Effector memory CD4-positive, alpha-beta T cell (primary cell): ENCODE results near the gene AKTIP.
A peak's percentile ranks its signal among the peaks of the same experiment; 100 is the strongest.
"Not testable (repeated sequence)": the region's sequence is repeated elsewhere in the genome, so short reads cannot be mapped to it uniquely, and the experiment has no call there.

ENCODE experiments used
- DNase-seq, 3 donors: peaks; one replicate each; pipeline ENCODE4 v3.0.0-alpha.2; 2020
- H3K27ac ChIP-seq: 2 replicates; pipeline ENCODE4 v1.7.0; 2013; ENCODE audit warnings: mild to moderate bottlenecking, low read length, moderate library complexity; ENCODE audit not compliant: insufficient read depth, poor library complexity, severe bottlenecking
- H3K27me3 ChIP-seq: replicated peaks from 2 replicates; pipeline ENCODE4 v1.7.0; 2013; ENCODE audit warnings: mild to moderate bottlenecking, low read length; ENCODE audit not compliant: insufficient read depth, control insufficient read depth, poor library complexity, severe bottlenecking
- H3K36me3 ChIP-seq: 2 replicates; pipeline ENCODE4 v1.7.0; 2013; ENCODE audit warnings: mild to moderate bottlenecking, low read length, moderate library complexity; ENCODE audit not compliant: control insufficient read depth, insufficient read depth
- H3K4me1 ChIP-seq: 2 replicates; pipeline ENCODE4 v1.7.0; 2013; ENCODE audit warnings: low read length, mild to moderate bottlenecking; ENCODE audit not compliant: control insufficient read depth, insufficient read depth, poor library complexity, severe bottlenecking
- H3K4me3 ChIP-seq: 2 replicates; pipeline ENCODE4 v1.7.0; 2013; ENCODE audit warnings: low read length, low read depth, mild to moderate bottlenecking; ENCODE audit not compliant: insufficient read depth, poor library complexity, severe bottlenecking
- H3K9me3 ChIP-seq: 2 replicates; pipeline ENCODE4 v1.7.0; 2013; ENCODE audit warnings: mild to moderate bottlenecking, low read length, moderate library complexity; ENCODE audit not compliant: control insufficient read depth

The AKTIP gene

GRCh38 chr16:53517851-53518250 is 14.8 kb upstream of the AKTIP start:
- no peak for DNase-seq
- Histone ChIP-seq H3K4me3 (peak overlapping the region; percentile 38), H3K4me1 (peaks cover 28% of the 10 kb centered on the region), H3K36me3 (no peaks in the 10 kb centered on the region), H3K27me3 (no peaks in the 10 kb centered on the region), H3K9me3 (no peaks in the 10 kb centered on the region), H3K27ac (no peak overlapping the region)

GRCh38 chr16:53515811-53516210 is 12.8 kb upstream of the AKTIP start:
- H3K36me3 ChIP-seq = no peaks in the 10 kb centered on the region
- no peak overlapping the region for H3K27ac ChIP-seq
- DNase-seq = no peak
- no peaks in the 10 kb centered on the region for H3K9me3 ChIP-seq
- peaks cover 30% of the 10 kb centered on the region for H3K4me1 ChIP-seq
- H3K27me3 ChIP-seq = no peaks in the 10 kb centered on the region
- H3K4me3 ChIP-seq = no peak overlapping the region

- Histone ChIP-seq H3K27ac (no peak overlapping the region), H3K36me3 (no peaks in the 10 kb centered on the region), H3K9me3 (no peaks in the 10 kb centered on the region), H3K4me3 (no peak overlapping the region), H3K27me3 (no peaks in the 10 kb centered on the region), H3K4me1 (peaks cover 35% of the 10 kb centered on the region)
- no peak for DNase-seq
These were observed 12.2 kb upstream of the AKTIP start for GRCh38 chr16:53515259-53515658.

GRCh38 chr16:53512795-53513194 is 9.8 kb upstream of the AKTIP start:
- H3K27ac ChIP-seq, H3K27me3 ChIP-seq, H3K4me3 ChIP-seq, H3K9me3 ChIP-seq, H3K36me3 ChIP-seq, DNase-seq: not testable (repeated sequence)
- H3K4me1 ChIP-seq = peaks cover 18% of the 10 kb centered on the region

GRCh38 chr16:53511403-53512280 is 8.6 kb upstream of the AKTIP start:
- no peak overlapping the region for H3K27ac ChIP-seq
- no peaks in the 10 kb centered on the region for H3K9me3 ChIP-seq
- H3K4me1 ChIP-seq = peaks cover 7% of the 10 kb centered on the region
- no peaks in the 10 kb centered on the region for H3K36me3 ChIP-seq
- no peaks in the 10 kb centered on the region for H3K27me3 ChIP-seq
- H3K4me3 ChIP-seq = no peak overlapping the region
- DNase-seq = no peak

- peaks cover 7% of the 10 kb centered on the region for H3K4me1 ChIP-seq
- H3K36me3 ChIP-seq = no peaks in the 10 kb centered on the region
- no peak overlapping the region for H3K27ac ChIP-seq
- no peak overlapping the region for H3K4me3 ChIP-seq
- H3K27me3 ChIP-seq = no peaks in the 10 kb centered on the region
- DNase-seq = no peak
- H3K9me3 ChIP-seq = no peaks in the 10 kb centered on the region
These were observed 8.0 kb upstream of the AKTIP start for GRCh38 chr16:53511084-53511402.

- Histone ChIP-seq H3K9me3 (no peaks in the 10 kb centered on the region), H3K36me3 (no peaks in the 10 kb centered on the region), H3K27me3 (no peaks in the 10 kb centered on the region), H3K27ac (no peak overlapping the region), H3K4me3 (peak overlapping the region; percentile 35), H3K4me1 (peaks cover 7% of the 10 kb centered on the region)
- DNase-seq = no peak
These were observed 7.7 kb upstream of the AKTIP start for GRCh38 chr16:53510704-53511070.

GRCh38 chr16:53509906-53510703 is 7.1 kb upstream of the AKTIP start:
- Histone ChIP-seq H3K27me3 (no peaks in the 10 kb centered on the region), H3K4me3 (peak overlapping the region; percentile 35), H3K27ac (no peak overlapping the region), H3K4me1 (peaks cover 7% of the 10 kb centered on the region), H3K9me3 (no peaks in the 10 kb centered on the region), H3K36me3 (no peaks in the 10 kb centered on the region)
- DNase-seq = peak; percentile 17 to 49 (median 23)

GRCh38 chr16:53507464-53508179 is 4.6 kb upstream of the AKTIP start:
- Histone ChIP-seq H3K27me3 (no peaks in the 10 kb centered on the region), H3K36me3 (no peaks in the 10 kb centered on the region), H3K4me1 (peaks cover 18% of the 10 kb centered on the region), H3K27ac (no peak overlapping the region), H3K4me3 (no peak overlapping the region), H3K9me3 (no peaks in the 10 kb centered on the region)
- no peak for DNase-seq

- no peak for DNase-seq
- no peaks in the 10 kb centered on the region for H3K36me3 ChIP-seq
- H3K27ac ChIP-seq = no peak overlapping the region
- no peaks in the 10 kb centered on the region for H3K27me3 ChIP-seq
- H3K4me3 ChIP-seq = no peak overlapping the region
- no peaks in the 10 kb centered on the region for H3K9me3 ChIP-seq
- H3K4me1 ChIP-seq = peaks cover 28% of the 10 kb centered on the region
These were observed 3.2 kb upstream of the AKTIP start for GRCh38 chr16:53506254-53506653.
